Neuronal stem cell (in vitro differentiated cells): ENCODE results near the gene PRUNE2.

Experiments used
- DNase-seq: peaks from one replicate; pipeline ENCODE4 v3.0.0-alpha.2; 2013; ENCODE audit warnings: low spot score
- H2AFZ ChIP-seq: one replicate; pipeline ENCODE4 v1.6.1; 2013; ENCODE audit warnings: mild to moderate bottlenecking, low read length, inconsistent platforms
- H2AK5ac ChIP-seq: 2 replicates; pipeline ENCODE4 v1.6.1; 2013; ENCODE audit warnings: low read depth, mild to moderate bottlenecking, inconsistent platforms, low read length, moderate library complexity, mixed read lengths
- H2BK120ac ChIP-seq: 2 replicates; pipeline ENCODE4 v1.6.1; 2013; ENCODE audit warnings: low read depth, mild to moderate bottlenecking, inconsistent platforms, low read length, moderate library complexity, mixed read lengths
- H2BK12ac ChIP-seq: one replicate; pipeline ENCODE4 v1.6.1; 2013; ENCODE audit warnings: low read length, inconsistent platforms
- H2BK15ac ChIP-seq: 2 replicates; pipeline ENCODE4 v1.6.1; 2013; ENCODE audit warnings: mild to moderate bottlenecking, low read length, inconsistent platforms, mixed read lengths
- H2BK5ac ChIP-seq: one replicate; pipeline ENCODE4 v1.6.1; 2013; ENCODE audit warnings: inconsistent platforms, mild to moderate bottlenecking, low read length, moderate library complexity
- H3K14ac ChIP-seq: one replicate; pipeline ENCODE4 v1.6.1; 2013; ENCODE audit warnings: low read length, inconsistent platforms
- H3K18ac ChIP-seq: 2 replicates; pipeline ENCODE4 v1.6.1; 2013; ENCODE audit warnings: low read length, inconsistent platforms
- H3K23ac ChIP-seq: 2 replicates; pipeline ENCODE4 v1.6.1; 2013; ENCODE audit warnings: low read depth, mild to moderate bottlenecking, mixed read lengths, low read length, inconsistent platforms; ENCODE audit not compliant: poor library complexity
- H3K27ac ChIP-seq: replicated peaks from 3 replicates; pipeline ENCODE4 v1.5.1; 2013; ENCODE audit warnings: low read length, inconsistent platforms
- H3K27me3 ChIP-seq, 3 experiments: 2 replicates each; pipeline ENCODE4 v1.6.1; 2013; ENCODE audit warnings: low read length in 3 of 3, mild to moderate bottlenecking in 2 of 3, inconsistent platforms in 1 of 3, low read depth in 1 of 3, mixed read lengths in 1 of 3, moderate library complexity in 1 of 3; ENCODE audit not compliant: control insufficient read depth in 3 of 3, insufficient read depth in 3 of 3
- H3K36me3 ChIP-seq, 2 donors: replicated peaks in 1 of 2; 2 replicates each; pipeline ENCODE4 v1.6.1; 2013; ENCODE audit warnings: low read length in 2 of 2; ENCODE audit not compliant: control insufficient read depth in 2 of 2, insufficient read depth in 2 of 2
- H3K4ac ChIP-seq: 2 replicates; pipeline ENCODE4 v1.6.1; 2013; ENCODE audit warnings: inconsistent platforms, mild to moderate bottlenecking, low read length, moderate library complexity
- H3K4me1 ChIP-seq, 2 donors: 1 replicate in 1 of 2; 2 replicates in 1 of 2; pipeline ENCODE4 v1.6.1; 2013; ENCODE audit warnings: low read length in 2 of 2, low read depth in 1 of 2; ENCODE audit not compliant: control insufficient read depth in 2 of 2, insufficient read depth in 1 of 2
- H3K4me2 ChIP-seq: one replicate; pipeline ENCODE4 v1.6.1; 2013; ENCODE audit warnings: mild to moderate bottlenecking, low read length, inconsistent platforms; ENCODE audit not compliant: insufficient read depth, poor library complexity, severe bottlenecking
- H3K4me3 ChIP-seq, 2 donors: 2 replicates each; pipeline ENCODE4 v1.5.1; 2013; ENCODE audit warnings: low read length in 2 of 2, mild to moderate bottlenecking in 2 of 2, inconsistent platforms in 1 of 2, moderate library complexity in 1 of 2
- H3K79me1 ChIP-seq: one replicate; pipeline ENCODE4 v1.6.1; 2013; ENCODE audit warnings: low read depth, mild to moderate bottlenecking, inconsistent platforms, low read length, moderate library complexity
- H3K9ac ChIP-seq: one replicate; pipeline ENCODE4 v1.6.1; 2013; ENCODE audit warnings: mild to moderate bottlenecking, low read depth, low read length, inconsistent platforms; ENCODE audit not compliant: poor library complexity
- H3K9me3 ChIP-seq, 2 donors: replicated peaks in 1 of 2; 2 replicates each; pipeline versions ENCODE3 to v1.6.1; 2013; ENCODE audit warnings: low read length in 2 of 2, mild to moderate bottlenecking in 2 of 2, inconsistent platforms in 1 of 2, low read depth in 1 of 2, mixed read lengths in 1 of 2, moderate library complexity in 1 of 2; ENCODE audit not compliant: control insufficient read depth in 2 of 2, insufficient read depth in 1 of 2
- H4K8ac ChIP-seq: one replicate; pipeline ENCODE4 v1.6.1; 2013; ENCODE audit warnings: low read depth, mild to moderate bottlenecking, inconsistent platforms, low read length, moderate library complexity
- H4K91ac ChIP-seq: one replicate; pipeline ENCODE4 v1.6.1; 2013; ENCODE audit warnings: low read length, low read depth, mild to moderate bottlenecking, inconsistent platforms; ENCODE audit not compliant: poor library complexity
- WGBS, 2 donors: extraction: QIAGEN DNeasy Blood & Tissue Kit; methylation state at CpG; one replicate each; pipeline ENCODE4 v1.1.7; 2013; ENCODE audit warnings: missing lambda C conversion rate in 2 of 2, mixed read lengths in 1 of 2; ENCODE audit not compliant: insufficient read length in 2 of 2, insufficient replicate concordance in 1 of 2; ENCODE audit errors: extremely low coverage in 2 of 2; 5-methylcytosine and 5-hydroxymethylcytosine counted together

Gene PRUNE2

DNA sequence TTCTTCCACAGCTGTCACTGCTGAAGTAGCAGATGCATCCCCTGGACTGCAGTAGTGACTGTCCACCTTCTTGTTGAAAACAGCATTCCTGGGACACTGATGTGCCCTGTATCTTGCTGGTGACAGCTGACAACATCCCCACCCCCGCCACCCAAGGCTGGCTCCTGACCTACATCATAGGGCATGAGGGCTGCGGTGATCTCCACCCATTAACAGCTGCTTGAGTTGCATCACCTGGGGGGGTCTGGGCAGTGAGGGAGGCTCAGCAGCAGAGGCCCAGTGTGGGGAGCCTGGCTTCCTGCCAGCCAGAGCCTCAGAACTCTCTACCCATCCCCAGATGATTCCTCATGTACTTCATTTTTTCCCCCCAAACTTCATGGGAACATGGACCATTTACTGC is 4.1 kb downstream of the PRUNE2 start:
- Histone ChIP-seq H3K18ac (no peak overlapping the region), H3K27me3 (peaks cover 4 to 21% (median 4%) of the 10 kb centered on the region in 3 experiments), H4K91ac (no peak overlapping the region), H3K4me2 (no peak overlapping the region), H3K9me3 (no peaks in the 10 kb centered on the region), H4K8ac (no peak overlapping the region), H2AFZ (no peak overlapping the region), H3K4me3 (peak overlapping the region in 1 of 2 donors; percentile 27), H3K27ac (no peak overlapping the region), H2BK12ac (no peak overlapping the region), H3K9ac (no peak overlapping the region), H3K79me1 (no peaks in the 10 kb centered on the region), H2BK15ac (no peak overlapping the region), H2AK5ac (no peak overlapping the region), H3K36me3 (no peaks in the 10 kb centered on the region), H3K4me1 (peaks cover 0 to 9% of the 10 kb centered on the region in 2 donors), H2BK120ac (no peak overlapping the region), H3K4ac (no peak overlapping the region), H2BK5ac (no peak overlapping the region), H3K14ac (no peak overlapping the region), H3K23ac (no peak overlapping the region)
- WGBS, 2 donors: no CpG with 5 or more reads among the region's 2 CpGs
- DNase-seq: no peak

DNA sequence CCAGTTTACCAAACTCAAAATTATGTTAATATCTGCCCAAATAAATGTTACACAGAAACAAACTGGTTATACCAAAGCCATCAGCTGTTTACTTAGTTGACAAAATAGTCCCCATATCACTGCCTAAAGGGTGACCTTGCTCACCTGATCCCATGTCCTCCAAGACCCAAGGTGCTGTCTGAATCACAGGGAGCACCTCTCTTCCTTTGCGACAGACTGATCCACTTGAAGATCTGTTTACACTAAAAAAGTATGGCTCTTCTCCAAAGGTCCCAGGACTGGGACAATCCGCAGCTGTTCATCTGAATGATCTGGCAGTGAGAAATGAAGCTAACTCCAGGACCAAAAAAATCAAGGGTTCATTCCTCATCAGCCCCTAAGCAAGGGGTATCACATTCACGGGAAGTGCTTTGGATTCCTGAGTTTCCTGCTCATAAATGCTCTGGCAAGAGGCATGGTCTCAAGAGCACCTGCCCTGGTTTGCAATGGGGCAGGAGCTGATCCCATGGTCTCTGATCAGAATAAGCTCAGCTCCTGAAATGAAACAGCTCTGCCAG is 5.0 kb downstream of the PRUNE2 start:
- H3K27me3 ChIP-seq: peaks cover 0 to 15% (median 4%) of the 10 kb centered on the region in 3 experiments

DNA sequence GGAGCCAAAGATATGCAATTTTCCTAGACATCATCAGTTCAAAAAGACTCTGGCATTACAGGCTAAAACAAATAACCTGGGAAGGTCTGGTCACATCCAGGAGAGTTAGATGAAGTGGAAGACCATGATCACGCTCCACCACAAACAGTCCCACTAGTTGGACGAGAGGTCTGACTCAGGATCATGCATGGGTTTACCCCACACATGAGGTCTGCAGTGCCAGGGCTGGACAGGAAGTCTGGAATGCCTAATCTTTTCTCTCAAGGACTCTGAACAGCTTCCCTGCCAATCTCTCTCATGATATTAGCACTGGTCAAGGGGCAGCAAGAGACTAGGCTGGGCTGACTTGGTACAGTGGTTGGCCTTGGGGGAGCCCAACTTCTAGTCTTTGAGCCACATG is 7.1 kb downstream of the PRUNE2 start:
- H3K36me3 ChIP-seq: no peaks in the 10 kb centered on the region
- peaks cover 0 to 2% (median 0%) of the 10 kb centered on the region in 3 experiments for H3K27me3 ChIP-seq
- H3K9me3 ChIP-seq: no peaks in the 10 kb centered on the region
- H4K8ac ChIP-seq: no peak overlapping the region
- H2AFZ ChIP-seq: no peak overlapping the region
- no peak overlapping the region for H3K4ac ChIP-seq
- WGBS, 2 donors: no CpG with 5 or more reads among the region's 2 CpGs
- H2BK15ac ChIP-seq: no peak overlapping the region
- H3K4me3 ChIP-seq: no peak overlapping the region
- no peak for DNase-seq
- H2BK12ac ChIP-seq: no peak overlapping the region
- no peak overlapping the region for H3K18ac ChIP-seq
- H3K4me1 ChIP-seq: no peaks in the 10 kb centered on the region
- no peak overlapping the region for H3K27ac ChIP-seq
- no peak overlapping the region for H3K4me2 ChIP-seq
- H2BK5ac ChIP-seq: no peak overlapping the region
- no peak overlapping the region for H2AK5ac ChIP-seq
- no peak overlapping the region for H3K14ac ChIP-seq
- H4K91ac ChIP-seq: no peak overlapping the region
- H2BK120ac ChIP-seq: no peak overlapping the region
- no peak overlapping the region for H3K9ac ChIP-seq
- no peak overlapping the region for H3K23ac ChIP-seq
- no peaks in the 10 kb centered on the region for H3K79me1 ChIP-seq

More for the DNA sequence above, 5.0 kb downstream of the PRUNE2 start:
- no peak overlapping the region for H3K9ac ChIP-seq
- H2AFZ ChIP-seq: no peak overlapping the region
- H3K9me3 ChIP-seq: no peaks in the 10 kb centered on the region
- no peak overlapping the region for H2AK5ac ChIP-seq
- H3K36me3 ChIP-seq: no peaks in the 10 kb centered on the region
- H3K14ac ChIP-seq: no peak overlapping the region
- H4K91ac ChIP-seq: no peak overlapping the region
- WGBS, 2 donors: no CpG with 5 or more reads among the region's 3 CpGs
- H4K8ac ChIP-seq: no peak overlapping the region
- peaks cover 0 to 8% of the 10 kb centered on the region in 2 donors for H3K4me1 ChIP-seq
- H3K4me2 ChIP-seq: no peak overlapping the region
- no peak overlapping the region for H2BK5ac ChIP-seq
- no peak overlapping the region for H3K4ac ChIP-seq
- H3K79me1 ChIP-seq: no peaks in the 10 kb centered on the region
- H3K27ac ChIP-seq: no peak overlapping the region
- DNase-seq: no peak
- H2BK120ac ChIP-seq: no peak overlapping the region
- no peak overlapping the region for H2BK12ac ChIP-seq
- H3K18ac ChIP-seq: no peak overlapping the region
- no peak overlapping the region for H2BK15ac ChIP-seq
- H3K4me3 ChIP-seq: no peak overlapping the region
- no peak overlapping the region for H3K23ac ChIP-seq

DNA sequence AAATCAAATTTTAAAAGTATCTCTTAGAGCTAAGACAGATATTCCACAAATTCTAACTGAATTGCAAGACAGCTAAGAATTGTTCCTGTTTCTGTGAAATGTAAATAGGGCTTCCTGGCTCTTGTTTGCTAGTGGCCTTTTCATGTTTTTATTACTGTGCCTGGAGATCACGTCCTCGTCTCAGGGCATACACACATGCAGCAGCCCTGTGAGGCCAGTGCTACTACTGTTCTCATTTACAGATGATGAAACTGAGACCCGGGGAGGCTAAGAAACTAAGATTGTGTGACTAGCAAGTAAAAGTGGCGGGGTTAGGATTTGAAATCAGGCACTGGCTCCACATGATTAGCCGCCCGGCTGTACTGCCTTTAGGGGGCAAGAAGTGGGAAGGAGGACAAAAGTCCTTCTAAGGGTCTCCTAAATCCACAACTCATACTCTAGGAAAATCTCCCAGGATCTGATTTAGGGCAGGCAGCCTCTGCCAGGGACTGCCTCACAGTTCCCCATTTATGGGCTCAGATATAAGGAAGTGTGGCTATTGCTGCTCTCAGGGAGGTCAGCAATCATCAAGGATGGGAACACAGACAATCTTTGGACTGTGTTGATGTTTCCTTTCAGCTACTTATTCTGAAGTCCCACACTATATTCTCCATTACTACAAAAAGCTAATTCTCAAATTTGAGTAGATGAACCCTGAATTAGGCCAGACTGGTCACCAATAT is 7.9 kb downstream of the PRUNE2 start:
- Histone ChIP-seq H3K36me3 (no peaks in the 10 kb centered on the region), H4K8ac (no peak overlapping the region), H2BK120ac (no peak overlapping the region), H3K18ac (no peak overlapping the region), H3K79me1 (no peaks in the 10 kb centered on the region), H2BK15ac (no peak overlapping the region), H3K23ac (no peak overlapping the region), H2BK5ac (no peak overlapping the region), H2BK12ac (no peak overlapping the region), H3K4ac (no peak overlapping the region), H3K27me3 (peaks cover 0 to 2% (median 0%) of the 10 kb centered on the region in 3 experiments), H3K4me2 (no peak overlapping the region), H2AFZ (no peak overlapping the region), H3K14ac (no peak overlapping the region), H3K9ac (no peak overlapping the region), H3K4me3 (no peak overlapping the region), H4K91ac (no peak overlapping the region), H3K4me1 (peaks cover 0 to 5% of the 10 kb centered on the region in 2 donors), H3K9me3 (no peaks in the 10 kb centered on the region), H2AK5ac (no peak overlapping the region), H3K27ac (no peak overlapping the region)
- DNase-seq: no peak
- no CpG with 5 or more reads among the region's 6 CpGs for WGBS, 2 donors
